ENCODE data around the gene GCHFR. TPM values are rescaled to one million over a fixed set of nuclear protein-coding genes. Genes with fewer than 3 reads are reported as not detected.

GCHFR gene
- total RNA-seq, 6 experiments from 2014 or later, result 65.4 to 181 (median 82.0) TPM

DNA sequence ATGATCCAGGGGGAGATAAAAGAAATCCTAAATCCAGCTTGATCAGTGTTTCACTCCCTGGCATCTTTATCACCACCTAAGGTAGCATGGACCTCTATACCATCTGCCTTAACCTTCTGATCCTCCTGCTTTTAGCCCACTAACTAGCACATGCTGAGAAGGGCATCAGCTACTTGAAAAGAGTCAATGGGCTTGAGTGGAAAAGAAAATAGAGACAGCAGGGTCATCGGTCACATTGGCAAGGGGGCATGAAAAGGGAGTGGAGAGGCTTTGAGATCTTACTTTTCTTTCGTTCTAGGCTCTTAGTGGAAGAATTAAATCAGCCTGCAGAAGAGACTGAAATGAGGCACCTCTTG, 42.8 kb downstream of the GCHFR start:
- 0% methylated on average over 2 of the region's 2 CpGs for WGBS (ENCODE audit: insufficient coverage, low coverage, low lambda C conversion rate, missing lambda C conversion rate)
- Histone ChIP-seq H3K4me3 (peak overlapping the region; percentile 95 to 99 (median 98)), H3K27ac (peak overlapping the region; percentile 93 to 96 (median 95)), H3K9me3 (no peaks in the 10 kb centered on the region), H3K4me1 (peaks cover 0 to 39% (median 16%) of the 10 kb centered on the region in 4 donors), H3K27me3 (no peaks in the 10 kb centered on the region), H3K36me3 (peaks cover 0 to 8% (median 0%) of the 10 kb centered on the region in 4 donors)
- TF ChIP-seq, protein P1, sequence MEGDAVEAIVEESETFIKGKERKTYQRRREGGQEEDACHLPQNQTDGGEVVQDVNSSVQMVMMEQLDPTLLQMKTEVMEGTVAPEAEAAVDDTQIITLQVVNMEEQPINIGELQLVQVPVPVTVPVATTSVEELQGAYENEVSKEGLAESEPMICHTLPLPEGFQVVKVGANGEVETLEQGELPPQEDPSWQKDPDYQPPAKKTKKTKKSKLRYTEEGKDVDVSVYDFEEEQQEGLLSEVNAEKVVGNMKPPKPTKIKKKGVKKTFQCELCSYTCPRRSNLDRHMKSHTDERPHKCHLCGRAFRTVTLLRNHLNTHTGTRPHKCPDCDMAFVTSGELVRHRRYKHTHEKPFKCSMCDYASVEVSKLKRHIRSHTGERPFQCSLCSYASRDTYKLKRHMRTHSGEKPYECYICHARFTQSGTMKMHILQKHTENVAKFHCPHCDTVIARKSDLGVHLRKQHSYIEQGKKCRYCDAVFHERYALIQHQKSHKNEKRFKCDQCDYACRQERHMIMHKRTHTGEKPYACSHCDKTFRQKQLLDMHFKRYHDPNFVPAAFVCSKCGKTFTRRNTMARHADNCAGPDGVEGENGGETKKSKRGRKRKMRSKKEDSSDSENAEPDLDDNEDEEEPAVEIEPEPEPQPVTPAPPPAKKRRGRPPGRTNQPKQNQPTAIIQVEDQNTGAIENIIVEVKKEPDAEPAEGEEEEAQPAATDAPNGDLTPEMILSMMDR (IDR thresholded peaks at IDR 0.05), result no peak
- no peak for TF ChIP-seq POLR2A (IDR thresholded peaks at IDR 0.05)
- no peak for ATAC-seq
- DNase-seq, result no peak
- intact Hi-C loops (cut with DNase I), result no loop called here

DNA sequence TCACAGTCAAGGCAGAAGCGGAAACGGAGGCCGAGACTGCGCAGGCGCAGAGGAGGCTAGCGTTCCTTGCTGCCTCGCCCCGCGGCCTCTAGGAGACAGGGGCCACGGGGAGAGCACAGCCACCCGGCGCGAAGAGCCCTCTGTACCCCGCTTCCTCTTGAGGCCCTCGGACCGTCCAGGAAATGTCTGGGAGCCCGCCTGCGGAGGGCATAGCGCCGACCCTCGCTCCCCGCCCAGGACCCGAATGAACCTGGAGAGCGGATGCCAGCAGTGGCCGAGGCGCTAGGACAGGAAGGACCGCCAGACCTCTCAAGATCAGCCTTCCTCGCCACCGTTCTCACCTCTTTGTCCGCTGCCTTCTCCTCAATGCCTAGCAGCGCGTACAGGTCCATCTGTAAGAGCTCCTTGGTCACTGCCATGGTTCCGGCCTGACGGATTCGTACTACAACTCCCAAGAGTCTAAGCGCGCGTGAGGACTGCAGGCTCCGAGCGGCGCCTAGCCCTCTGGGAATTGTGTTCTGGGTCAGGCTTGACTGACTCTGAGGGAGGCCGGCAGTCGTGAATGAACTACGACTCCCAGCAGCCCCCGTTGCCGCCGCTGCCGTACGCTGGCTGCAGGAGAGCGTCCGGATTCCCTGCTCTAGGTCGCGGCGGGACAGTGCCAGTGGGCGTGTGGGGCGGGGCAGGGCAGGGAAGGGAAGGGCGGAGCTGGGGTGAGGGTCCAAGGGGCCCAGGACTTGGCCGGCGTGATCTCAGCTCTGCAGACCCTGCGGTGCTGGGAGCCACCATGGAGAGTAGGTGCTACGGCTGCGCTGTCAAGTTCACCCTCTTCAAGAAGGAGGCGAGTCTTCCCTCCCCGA, 43.4 kb downstream of the GCHFR start, which contains the start of the genes DNAJC17 and ZFYVE19:
Gene DNAJC17 (minus strand): TSS at position 446 of the 860 bp plus-strand sequence. CDS start 27 bp downstream, at position 419.
Gene ZFYVE19 (plus strand): TSS at position 62 of the 860 bp plus-strand sequence. CDS start 501 bp downstream, at position 563.
- ATAC-seq, result peak; percentile 89 to 98 (median 96)
- Histone ChIP-seq H3K27me3 (no peaks in the 10 kb centered on the region), H3K4me1 (peaks cover 0 to 33% (median 14%) of the 10 kb centered on the region in 4 donors), H3K9me3 (no peaks in the 10 kb centered on the region), H3K27ac (peak within 1 kb of the TSS; percentile 93 to 96 (median 95)), H3K36me3 (peaks cover 0 to 8% (median 0%) of the 10 kb centered on the region in 4 donors), H3K4me3 (peak within 1 kb of the TSS; percentile 95 to 99 (median 98))
- peak; percentile 97 to 99 (median 98) for DNase-seq
- TF ChIP-seq, protein P1 (IDR thresholded peaks at IDR 0.05), result peak in 1 of 4 donors; percentile 12
- TF ChIP-seq POLR2A (IDR thresholded peaks at IDR 0.05), result peak; percentile 57
- WGBS (ENCODE audit: insufficient coverage, low coverage, low lambda C conversion rate, missing lambda C conversion rate), result 0% methylated on average over 17 of the region's 64 CpGs
- intact Hi-C loops (cut with DNase I), result no loop called here

DNA sequence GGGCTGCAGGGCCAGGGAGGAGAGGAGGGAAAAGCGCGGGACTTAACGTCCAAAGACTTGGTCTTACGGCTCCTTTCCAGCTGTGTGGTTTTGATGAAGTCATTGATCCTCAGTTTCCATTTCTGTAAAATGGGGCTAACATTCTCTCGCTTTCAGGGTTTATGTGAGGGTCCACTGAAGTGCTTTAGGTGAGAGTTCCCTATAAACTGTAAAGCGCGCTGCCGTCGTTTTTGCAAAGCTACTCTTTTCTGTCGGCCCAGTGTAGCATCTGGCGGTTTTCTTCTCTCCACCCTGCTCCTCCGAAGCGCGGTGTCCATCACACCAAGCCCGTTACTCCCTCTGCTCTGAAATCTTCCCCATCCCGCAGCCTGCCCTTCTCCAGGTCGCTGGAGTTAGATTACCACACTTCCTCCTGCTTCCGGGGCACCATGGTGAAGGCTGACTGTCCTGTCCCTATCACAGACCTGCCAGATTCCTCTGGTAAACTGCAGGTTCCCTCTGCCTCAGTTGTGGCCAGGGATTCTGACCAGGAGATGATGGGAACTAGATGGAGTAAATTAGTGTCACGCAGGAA, 44.1 kb downstream of the GCHFR start:
- DNase-seq (no peak), ATAC-seq (no peak)
- peak overlapping the region; percentile 95 to 99 (median 98) for H3K4me3 ChIP-seq
- intact Hi-C loops (cut with DNase I), result no loop called here
- 2% methylated on average over 16 of the region's 19 CpGs for WGBS (ENCODE audit: insufficient coverage, low coverage, low lambda C conversion rate, missing lambda C conversion rate)
- no peaks in the 10 kb centered on the region for H3K27me3 ChIP-seq
- H3K9me3 ChIP-seq, result no peaks in the 10 kb centered on the region
- H3K4me1 ChIP-seq, result peaks cover 0 to 26% (median 10%) of the 10 kb centered on the region in 4 donors
- TF ChIP-seq POLR2A (IDR thresholded peaks at IDR 0.05), result no peak
- peaks cover 0 to 11% (median 0%) of the 10 kb centered on the region in 4 donors for H3K36me3 ChIP-seq
- peak overlapping the region in 1 of 3 donors; percentile 95 for H3K27ac ChIP-seq

DNA sequence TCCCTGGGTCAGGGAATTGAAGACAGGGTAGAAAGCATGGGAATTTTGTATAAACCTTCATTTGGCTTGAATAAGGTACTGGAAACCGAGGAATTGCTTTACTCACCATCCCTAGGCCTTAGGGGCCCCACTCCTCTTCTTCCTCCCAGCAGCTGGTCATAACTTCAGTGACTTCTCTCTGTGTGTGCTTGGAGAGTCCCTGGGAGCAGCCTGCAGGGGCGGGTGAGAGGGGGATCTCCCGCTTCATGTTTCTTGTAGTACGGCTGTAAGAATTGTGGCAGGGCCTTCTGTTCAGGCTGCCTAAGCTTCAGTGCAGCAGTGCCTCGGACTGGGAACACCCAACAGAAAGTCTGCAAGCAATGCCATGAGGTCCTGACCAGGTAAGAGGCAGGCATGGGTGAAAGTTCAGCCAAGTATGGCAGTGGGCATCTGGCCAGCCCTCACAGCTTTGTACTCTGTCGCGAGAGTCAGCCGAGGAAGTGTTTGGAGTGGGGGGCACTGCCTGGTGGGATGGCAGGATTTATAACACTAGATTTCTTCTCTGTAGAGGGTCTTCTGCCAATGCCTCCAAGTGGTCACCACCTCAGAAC, 45.1 kb downstream of the GCHFR start:
- DNase-seq (peak in 2 of 3 donors; percentile 32 to 60), ATAC-seq (no peak)
- TF ChIP-seq, protein P1 (IDR thresholded peaks at IDR 0.05), result no peak
- TF ChIP-seq POLR2A (IDR thresholded peaks at IDR 0.05), result no peak
- Histone ChIP-seq H3K36me3 (peaks cover 0 to 18% (median under 1%) of the 10 kb centered on the region in 4 donors), H3K27ac (no peak overlapping the region), H3K27me3 (no peaks in the 10 kb centered on the region), H3K4me3 (no peak overlapping the region), H3K4me1 (peaks cover 0 to 16% (median 5%) of the 10 kb centered on the region in 4 donors), H3K9me3 (no peaks in the 10 kb centered on the region)
- intact Hi-C loops (cut with DNase I), result no loop called here
- 51% methylated on average over 7 of the region's 8 CpGs for WGBS (ENCODE audit: insufficient coverage, low coverage, low lambda C conversion rate, missing lambda C conversion rate)

All from right lobe of liver (tissue), 6 donors.